Upper lobe of right lung (tissue), 1 donor: ENCODE measurements around the gene CCDC74A. TPM values are rescaled to one million over a fixed set of nuclear protein-coding genes. Genes with fewer than 3 reads are reported as not detected.
"Not testable (repeated sequence)": the region's sequence is repeated elsewhere in the genome, so short reads cannot be mapped to it uniquely, and the experiment has no call there.

Source experiments
- ATAC-seq: fragments of 200-7000 bp; cut with Tn5 transposase; one replicate; pipeline ENCODE4 v1.9.1; 2020; ENCODE audit warnings: mild to moderate bottlenecking, moderate library complexity
- DNase-seq: peaks from one replicate; pipeline ENCODE4 v3.0.0-alpha.2; 2020
- H3K27ac ChIP-seq: fragments of 200-600 bp; one replicate; pipeline ENCODE4 v1.8.0; 2022
- H3K27me3 ChIP-seq: fragments of 200-600 bp; one replicate; pipeline ENCODE4 v1.8.0; 2022; ENCODE audit warnings: mild to moderate bottlenecking
- H3K36me3 ChIP-seq: fragments of 200-600 bp; one replicate; pipeline ENCODE4 v1.8.0; 2022
- H3K4me1 ChIP-seq: fragments of 200-600 bp; one replicate; pipeline ENCODE4 v1.8.0; 2022
- H3K4me3 ChIP-seq: fragments of 200-600 bp; one replicate; pipeline ENCODE4 v1.8.0; 2022; ENCODE audit warnings: mild to moderate bottlenecking
- H3K9me3 ChIP-seq: fragments of 200-600 bp; one replicate; pipeline ENCODE4 v1.8.0; 2022
- CTCF ChIP-seq: fragments of 200-600 bp; IDR thresholded peaks from one replicate; pipeline ENCODE4 v1.8.0; 2022; ENCODE audit warnings: antibody characterized with exemption
- intact Hi-C: fragments of 100-400 bp; cut with DNase I; formaldehyde crosslinking; loops from one replicate; pipeline ENCODE4 v1.11.0; 2022
- total RNA-seq: library from RNA; stranded (reverse); fragmentation: NEBNext Ultra II Directional; extraction: Animal tissue kit (Norgen Biotek cat#: 25700); gene quantifications from one replicate; pipeline ENCODE4 v1.2.1, GENCODE V29; 2021
- donor health status: DM: no; HTN: yes; CAD: no; lungs with severe emphysema.

CCDC74A gene
- total RNA-seq, 1 donor from 2014 or later: 1.2 TPM

- Histone ChIP-seq H3K4me1 (no peaks in the 10 kb centered on the region), H3K4me3 (no peak overlapping the region), H3K36me3 (no peaks in the 10 kb centered on the region), H3K9me3 (no peaks in the 10 kb centered on the region), H3K27me3 (peaks cover 4% of the 10 kb centered on the region), H3K27ac (no peak overlapping the region)
- TF ChIP-seq CTCF: no peak
- DNase-seq (no peak), ATAC-seq (no peak)
- intact Hi-C loops: no loop called here
Observed at GRCh38 chr2:131552871-131553270, 25.2 kb downstream of the CCDC74A start.

- DNase-seq (no peak), ATAC-seq (no peak)
- Histone ChIP-seq H3K9me3 (no peaks in the 10 kb centered on the region), H3K36me3 (no peaks in the 10 kb centered on the region), H3K4me3 (no peak overlapping the region), H3K27ac (no peak overlapping the region), H3K4me1 (no peaks in the 10 kb centered on the region), H3K27me3 (no peaks in the 10 kb centered on the region)
- intact Hi-C loops: no loop called here
- TF ChIP-seq CTCF: no peak
Observed at GRCh38 chr2:131556998-131557397, 29.3 kb downstream of the CCDC74A start.

GRCh38 chr2:131557558-131558321 is 30.1 kb downstream of the CCDC74A start:
- ATAC-seq (no peak), DNase-seq (no peak)
- Histone ChIP-seq H3K4me3 (no peak overlapping the region), H3K36me3 (no peaks in the 10 kb centered on the region), H3K27ac (no peak overlapping the region), H3K27me3 (no peaks in the 10 kb centered on the region), H3K4me1 (no peaks in the 10 kb centered on the region), H3K9me3 (no peaks in the 10 kb centered on the region)
- intact Hi-C loops: no loop called here
- no peak for TF ChIP-seq CTCF

- DNase-seq (no peak), ATAC-seq (no peak)
Observed at GRCh38 chr2:131566371-131566770, 38.7 kb downstream of the CCDC74A start.

GRCh38 chr2:131567891-131568290 is 40.2 kb downstream of the CCDC74A start:
- H3K36me3 ChIP-seq: no peaks in the 10 kb centered on the region
- no peak for DNase-seq
- TF ChIP-seq CTCF: no peak
- intact Hi-C loops: no loop called here
- no peak overlapping the region for H3K27ac ChIP-seq
- no peaks in the 10 kb centered on the region for H3K9me3 ChIP-seq
- H3K4me3 ChIP-seq: no peak overlapping the region
- no peaks in the 10 kb centered on the region for H3K27me3 ChIP-seq
- ATAC-seq: no peak
- H3K4me1 ChIP-seq: no peaks in the 10 kb centered on the region

More at GRCh38 chr2:131566371-131566770, 38.7 kb downstream of the CCDC74A start:
- Histone ChIP-seq H3K4me3 (no peak overlapping the region), H3K27me3 (no peaks in the 10 kb centered on the region), H3K4me1 (no peaks in the 10 kb centered on the region), H3K36me3 (no peaks in the 10 kb centered on the region), H3K9me3 (no peaks in the 10 kb centered on the region), H3K27ac (no peak overlapping the region)
- no peak for TF ChIP-seq CTCF
- intact Hi-C loops: no loop called here

- intact Hi-C loops, H3K9me3 ChIP-seq, DNase-seq, H3K4me1 ChIP-seq, H3K27ac ChIP-seq, ATAC-seq, H3K4me3 ChIP-seq, H3K36me3 ChIP-seq, H3K27me3 ChIP-seq: not testable (repeated sequence)
Observed at GRCh38 chr2:131568401-131568800, 40.7 kb downstream of the CCDC74A start.
